ENCODE measurements around the gene REEP3. TPM values are rescaled to one million over a fixed set of nuclear protein-coding genes. Genes with fewer than 3 reads are reported as not detected.
A peak's percentile ranks its signal among the peaks of the same experiment; 100 is the strongest.

Gene REEP3
- total RNA-seq, 1 experiment from 2014 or later: 135 TPM

GRCh38 chr10:63634488-63635065, 113.4 kb downstream of the REEP3 start:
- POLR2A ChIA-PET: no interaction called here
- no peak for ATAC-seq
- BruUV-seq (replicated peaks): no TSS peak
- CTCF ChIA-PET: interaction anchor here (2.2 kb wide), 1 partner anchor 86 kb away, joined by 32 read pairs; no protein-coding TSS in a partner anchor
- TF ChIP-seq POLR2AphosphoS5 (IDR thresholded peaks at IDR 0.05; ENCODE audit: low read depth, low read length) (no peak), REST (IDR thresholded peaks at IDR 0.05; ENCODE audit: insufficient read depth in 1 of 2, low read depth in 2 of 2, low read length in 1 of 2) (no peak), TCF7L2 (IDR thresholded peaks at IDR 0.05; ENCODE audit: low read depth, low read length) (no peak), CTCF (IDR thresholded peaks at IDR 0.05) (no peak), SIN3A (IDR thresholded peaks at IDR 0.05; ENCODE audit: borderline replicate concordance, insufficient read depth, low read depth, low read length) (no peak)
- H3K4me1 ChIP-seq (ENCODE audit: control insufficient read depth, insufficient read depth, low read length): peaks cover 25% of the 10 kb centered on the region
- in situ Hi-C loops (cut with HindIII; ENCODE audit: low pct_unique_long_range_greater_than_20kb, low sequenced_read_pairs) (no loop called here), intact Hi-C loops (cut with micrococcal nuclease; ENCODE audit: unreplicated experiment) (loop anchor here (5.0 kb wide), 1 partner anchor 78 kb away; no protein-coding TSS in a partner anchor)
- no peak for DNase-seq (ENCODE audit: low read depth, low spot score)
- H3K4me3 ChIP-seq (ENCODE audit: low read depth in 2 of 2, low read length in 2 of 2): no peak overlapping the region
- H3K27me3 ChIP-seq (ENCODE audit: control insufficient read depth, insufficient read depth, low read length): no peaks in the 10 kb centered on the region
- no peaks in the 10 kb centered on the region for H3K9me3 ChIP-seq (ENCODE audit: control insufficient read depth, insufficient read depth, low read depth, low read length)
- H3K27ac ChIP-seq (ENCODE audit: low read length): peak overlapping the region; percentile 37; the same call in 1 of the 2 replicates
- H3K36me3 ChIP-seq (ENCODE audit: control insufficient read depth, insufficient read depth, low read length): no peaks in the 10 kb centered on the region

GRCh38 chr10:63636812-63637211, 115.6 kb downstream of the REEP3 start:
- CTCF ChIA-PET: interaction anchor here (0.7 kb wide), 1 partner anchor 470 kb away, joined by 3 read pairs; no protein-coding TSS in a partner anchor
- peaks cover 16% of the 10 kb centered on the region for H3K4me1 ChIP-seq (ENCODE audit: control insufficient read depth, insufficient read depth, low read length)

GRCh38 chr10:63637901-63638327, 116.7 kb downstream of the REEP3 start:
- Histone ChIP-seq H3K4me3 (ENCODE audit: low read depth in 2 of 2, low read length in 2 of 2) (no peak overlapping the region), H3K27ac (ENCODE audit: low read length) (peak overlapping the region; percentile 32; the same call in 1 of the 2 replicates), H3K4me1 (ENCODE audit: control insufficient read depth, insufficient read depth, low read length) (peaks cover 6% of the 10 kb centered on the region), H3K27me3 (ENCODE audit: control insufficient read depth, insufficient read depth, low read length) (no peaks in the 10 kb centered on the region), H3K36me3 (ENCODE audit: control insufficient read depth, insufficient read depth, low read length) (no peaks in the 10 kb centered on the region), H3K9me3 (ENCODE audit: control insufficient read depth, insufficient read depth, low read depth, low read length) (no peaks in the 10 kb centered on the region)
- intact Hi-C loops (cut with micrococcal nuclease; ENCODE audit: unreplicated experiment) (no loop called here), in situ Hi-C loops (cut with HindIII; ENCODE audit: low pct_unique_long_range_greater_than_20kb, low sequenced_read_pairs) (no loop called here)
- ChIA-PET CTCF (no interaction called here), POLR2A (interaction anchor here (0.6 to 1.0 kb wide), 2 partner anchors 498 to 502 kb away, joined by 3 to 9 read pairs; no protein-coding TSS in a partner anchor)
- no peak for DNase-seq (ENCODE audit: low read depth, low spot score)
- no TSS peak for BruUV-seq (replicated peaks)
- peak; percentile 29; the same call in 1 of the 2 replicates for ATAC-seq
- TF ChIP-seq CTCF (IDR thresholded peaks at IDR 0.05): no peak
- TF ChIP-seq POLR2AphosphoS5 (IDR thresholded peaks at IDR 0.05; ENCODE audit: low read depth, low read length): no peak
- TF ChIP-seq REST (IDR thresholded peaks at IDR 0.05; ENCODE audit: insufficient read depth in 1 of 2, low read depth in 2 of 2, low read length in 1 of 2): no peak
- no peak for TF ChIP-seq SIN3A (IDR thresholded peaks at IDR 0.05; ENCODE audit: borderline replicate concordance, insufficient read depth, low read depth, low read length)
- no peak for TF ChIP-seq TCF7L2 (IDR thresholded peaks at IDR 0.05; ENCODE audit: low read depth, low read length)

More at GRCh38 chr10:63636812-63637211, 115.6 kb downstream of the REEP3 start:
- POLR2A ChIA-PET: no interaction called here
- Histone ChIP-seq H3K27me3 (ENCODE audit: control insufficient read depth, insufficient read depth, low read length) (no peaks in the 10 kb centered on the region), H3K9me3 (ENCODE audit: control insufficient read depth, insufficient read depth, low read depth, low read length) (no peaks in the 10 kb centered on the region), H3K27ac (ENCODE audit: low read length) (no peak overlapping the region), H3K36me3 (ENCODE audit: control insufficient read depth, insufficient read depth, low read length) (no peaks in the 10 kb centered on the region), H3K4me3 (ENCODE audit: low read depth in 2 of 2, low read length in 2 of 2) (no peak overlapping the region)
- no TSS peak for BruUV-seq (replicated peaks)
- TF ChIP-seq POLR2AphosphoS5 (IDR thresholded peaks at IDR 0.05; ENCODE audit: low read depth, low read length): no peak
- ATAC-seq: no peak
- in situ Hi-C loops (cut with HindIII; ENCODE audit: low pct_unique_long_range_greater_than_20kb, low sequenced_read_pairs): no loop called here
- DNase-seq (ENCODE audit: low read depth, low spot score): no peak
- intact Hi-C loops (cut with micrococcal nuclease; ENCODE audit: unreplicated experiment): no loop called here
